Astrocyte (in vitro differentiated cells and primary cell): ENCODE data around the gene TTC33. TPM values are rescaled to one million over a fixed set of nuclear protein-coding genes. Genes with fewer than 3 reads are reported as not detected.

Experiments used
- DNase-seq: peaks from one replicate; pipeline ENCODE4 v3.0.0-alpha.2; 2010; ENCODE audit warnings: low read depth
- FAIRE-seq: peaks from 2 replicates; lab custom pipeline; 2011; peaks lifted over from hg19 to GRCh38; lab: Jason Lieb, UNC
- H2AFZ ChIP-seq: 2 replicates; pipeline ENCODE4 v1.6.0; 2012; ENCODE audit warnings: low read depth, low read length, inconsistent platforms
- H3K27ac ChIP-seq: 2 replicates; pipeline ENCODE4 v1.5.1; 2011; ENCODE audit warnings: low read depth, low read length, inconsistent platforms
- H3K27me3 ChIP-seq: 2 replicates; pipeline ENCODE4 v1.6.0; 2011; ENCODE audit warnings: low read length, inconsistent platforms; ENCODE audit not compliant: insufficient read depth
- H3K36me3 ChIP-seq: 2 replicates; pipeline ENCODE4 v1.5.1; 2011; ENCODE audit warnings: low read length, inconsistent platforms; ENCODE audit not compliant: insufficient read depth
- H3K4me1 ChIP-seq: 2 replicates; pipeline ENCODE4 v1.5.1; 2011; ENCODE audit warnings: low read length, inconsistent platforms; ENCODE audit not compliant: insufficient read depth
- H3K4me2 ChIP-seq: 2 replicates; pipeline ENCODE4 v1.6.0; 2012; ENCODE audit warnings: low read length, inconsistent platforms
- H3K4me3 ChIP-seq: 2 replicates; pipeline ENCODE4 v1.5.1; 2011; ENCODE audit warnings: low read depth, mild to moderate bottlenecking, low read length, inconsistent platforms; ENCODE audit not compliant: insufficient read depth
- H3K79me2 ChIP-seq: 2 replicates; pipeline ENCODE4 v1.6.0; 2012; ENCODE audit warnings: mild to moderate bottlenecking, low read length, inconsistent platforms; ENCODE audit not compliant: insufficient read depth
- H3K9ac ChIP-seq: 2 replicates; pipeline ENCODE4 v1.6.0; 2012; ENCODE audit warnings: mild to moderate bottlenecking, low read length, inconsistent platforms
- H3K9me3 ChIP-seq: 2 replicates; pipeline ENCODE4 v1.5.1; 2012; ENCODE audit warnings: low read depth, mild to moderate bottlenecking, low read length, inconsistent platforms; ENCODE audit not compliant: insufficient read depth
- H4K20me1 ChIP-seq: 2 replicates; pipeline ENCODE4 v1.6.0; 2012; ENCODE audit warnings: low read length, inconsistent platforms; ENCODE audit not compliant: insufficient read depth
- H3K27ac Mint-ChIP-seq: one replicate; pipeline ENCODE4 v1.8.0; 2021; ENCODE audit warnings: mild to moderate bottlenecking, mixed read lengths; ENCODE audit not compliant: unreplicated experiment
- H3K27me3 Mint-ChIP-seq: one replicate; pipeline ENCODE4 v1.8.0; 2021; ENCODE audit warnings: low read depth, mixed read lengths; ENCODE audit not compliant: unreplicated experiment
- H3K36me3 Mint-ChIP-seq: one replicate; pipeline ENCODE4 v1.8.0; 2021; ENCODE audit warnings: low read depth, mixed read lengths; ENCODE audit not compliant: unreplicated experiment
- H3K4me1 Mint-ChIP-seq: one replicate; pipeline ENCODE4 v1.8.0; 2021; ENCODE audit warnings: low read depth, mixed read lengths; ENCODE audit not compliant: unreplicated experiment
- H3K4me3 Mint-ChIP-seq: one replicate; pipeline ENCODE4 v1.8.0; 2021; ENCODE audit warnings: mild to moderate bottlenecking, moderate library complexity, mixed read lengths; ENCODE audit not compliant: unreplicated experiment
- H3K9me3 Mint-ChIP-seq: one replicate; pipeline ENCODE4 v1.8.0; 2021; ENCODE audit warnings: mild to moderate bottlenecking, mixed read lengths; ENCODE audit not compliant: unreplicated experiment
- CTCF ChIP-seq: IDR thresholded peaks from 2 replicates; pipeline ENCODE4 v1.5.1; 2011; ENCODE audit warnings: low read depth, mild to moderate bottlenecking, inconsistent platforms, low read length, moderate library complexity; ENCODE audit not compliant: insufficient read depth
- EZH2 ChIP-seq: IDR thresholded peaks from 2 replicates; pipeline ENCODE4 v1.6.1; 2012; ENCODE audit warnings: mild to moderate bottlenecking, low read length, inconsistent platforms; ENCODE audit not compliant: insufficient read depth
- total RNA-seq: library from RNA; stranded (reverse); gene quantifications from 2 replicates; pipeline ENCODE4 v1.2.1, GENCODE V29; 2021

Gene TTC33
- total RNA-seq, 1 donor from 2014 or later: 13.3 TPM

DNA sequence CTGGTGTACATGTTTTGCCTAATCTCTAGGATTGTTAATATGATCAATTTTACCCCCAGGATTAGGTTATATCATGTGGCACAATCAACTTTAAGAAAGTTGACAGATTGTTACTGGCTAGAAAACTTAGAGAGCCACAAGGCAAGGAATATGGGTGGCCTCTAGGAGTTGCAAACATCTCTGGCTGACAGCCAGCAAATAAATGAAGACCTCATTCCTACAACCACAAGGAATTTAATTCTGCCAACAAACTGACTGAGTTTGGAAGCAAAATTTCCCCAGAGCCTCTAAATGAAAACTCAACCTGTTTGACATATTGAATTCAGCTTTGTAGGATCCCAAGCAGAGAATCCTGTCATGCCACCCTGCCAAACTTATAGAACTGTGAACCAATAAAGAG lies 272.4 kb downstream of the TTC33 start:
- Mint-ChIP-seq H3K4me3 (no peak overlapping the region), H3K9me3 (no peaks in the 10 kb centered on the region), H3K36me3 (no peaks in the 10 kb centered on the region), H3K27me3 (peaks cover 1% of the 10 kb centered on the region), H3K4me1 (peaks cover 12% of the 10 kb centered on the region), H3K27ac (no peak overlapping the region)
- Histone ChIP-seq H3K27ac (no peak overlapping the region), H3K4me3 (no peak overlapping the region), H3K79me2 (no peaks in the 10 kb centered on the region), H2AFZ (no peak overlapping the region), H3K4me2 (no peak overlapping the region), H3K9ac (no peak overlapping the region), H4K20me1 (no peaks in the 10 kb centered on the region), H3K4me1 (peaks cover 6% of the 10 kb centered on the region), H3K9me3 (no peaks in the 10 kb centered on the region), H3K27me3 (no peaks in the 10 kb centered on the region), H3K36me3 (no peaks in the 10 kb centered on the region)
- TF ChIP-seq EZH2 (no peak), CTCF (no peak)
- FAIRE-seq (no peak), DNase-seq (no peak)

DNA sequence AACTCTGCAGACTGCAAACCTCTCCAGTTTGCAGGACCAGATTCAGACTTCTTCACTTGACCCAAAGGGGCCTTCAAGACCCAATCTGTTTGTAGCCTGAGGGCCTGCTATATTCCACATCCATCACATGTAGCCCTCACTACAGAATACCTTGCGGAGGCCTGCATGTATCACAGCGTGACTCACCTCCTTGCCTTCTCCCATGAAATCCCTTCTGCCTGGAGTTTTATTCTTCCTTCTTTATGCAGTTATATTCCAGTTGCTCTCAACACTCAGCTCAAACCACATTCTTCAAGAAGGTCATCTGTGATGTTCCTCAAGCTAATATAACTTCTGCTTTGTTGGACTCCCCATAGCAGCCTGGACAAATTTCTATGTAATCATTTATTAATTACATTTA lies 274.5 kb downstream of the TTC33 start:
- Histone ChIP-seq H2AFZ (no peak overlapping the region), H3K36me3 (no peaks in the 10 kb centered on the region), H3K27ac (no peak overlapping the region), H3K4me1 (peaks cover 4% of the 10 kb centered on the region), H3K4me3 (no peak overlapping the region), H3K79me2 (no peaks in the 10 kb centered on the region), H3K9ac (no peak overlapping the region), H4K20me1 (no peaks in the 10 kb centered on the region), H3K27me3 (no peaks in the 10 kb centered on the region), H3K9me3 (no peaks in the 10 kb centered on the region), H3K4me2 (no peak overlapping the region)
- DNase-seq: peak; percentile 7
- Mint-ChIP-seq H3K4me1 (peaks cover 3% of the 10 kb centered on the region), H3K27me3 (peaks cover 1% of the 10 kb centered on the region), H3K36me3 (no peaks in the 10 kb centered on the region), H3K27ac (no peak overlapping the region), H3K9me3 (no peaks in the 10 kb centered on the region), H3K4me3 (no peak overlapping the region)
- no peak for TF ChIP-seq CTCF
- TF ChIP-seq EZH2: no peak
- FAIRE-seq: no peak

GRCh38 chr5:40480392-40480791 lies 275.4 kb downstream of the TTC33 start:
- DNase-seq (no peak), FAIRE-seq (no peak)
- H3K4me3 Mint-ChIP-seq: no peak overlapping the region
- H3K27ac Mint-ChIP-seq: no peak overlapping the region
- Histone ChIP-seq H3K36me3 (no peaks in the 10 kb centered on the region), H3K9me3 (no peaks in the 10 kb centered on the region), H3K4me2 (no peak overlapping the region), H2AFZ (no peak overlapping the region), H3K27ac (no peak overlapping the region), H3K4me3 (no peak overlapping the region), H3K27me3 (no peaks in the 10 kb centered on the region), H3K4me1 (peaks cover 4% of the 10 kb centered on the region), H4K20me1 (no peaks in the 10 kb centered on the region), H3K9ac (no peak overlapping the region), H3K79me2 (no peaks in the 10 kb centered on the region)
- no peak for TF ChIP-seq CTCF
- TF ChIP-seq EZH2: no peak
- no peaks in the 10 kb centered on the region for H3K36me3 Mint-ChIP-seq
- peaks cover 1% of the 10 kb centered on the region for H3K27me3 Mint-ChIP-seq
- no peaks in the 10 kb centered on the region for H3K9me3 Mint-ChIP-seq
- H3K4me1 Mint-ChIP-seq: peaks cover 3% of the 10 kb centered on the region
